Inflammatory macrophage treated with lipopolysaccharide for 4 hours (primary cell): Measurements from ENCODE around the gene TMEM18.
"Not testable (repeated sequence)": the region's sequence is repeated elsewhere in the genome, so short reads cannot be mapped to it uniquely, and the experiment has no call there.

ENCODE experiments used
- DNase-seq: peaks from one replicate; pipeline ENCODE4 v3.0.0-alpha.2; 2020

Gene TMEM18

GRCh38 chr2:677056-677958 lies at the start of gene TMEM18:
TMEM18 (minus strand) TSS chr2:677406; CDS start chr2:677345, 61 bp downstream.
- peak; percentile 99 for DNase-seq

DNA sequence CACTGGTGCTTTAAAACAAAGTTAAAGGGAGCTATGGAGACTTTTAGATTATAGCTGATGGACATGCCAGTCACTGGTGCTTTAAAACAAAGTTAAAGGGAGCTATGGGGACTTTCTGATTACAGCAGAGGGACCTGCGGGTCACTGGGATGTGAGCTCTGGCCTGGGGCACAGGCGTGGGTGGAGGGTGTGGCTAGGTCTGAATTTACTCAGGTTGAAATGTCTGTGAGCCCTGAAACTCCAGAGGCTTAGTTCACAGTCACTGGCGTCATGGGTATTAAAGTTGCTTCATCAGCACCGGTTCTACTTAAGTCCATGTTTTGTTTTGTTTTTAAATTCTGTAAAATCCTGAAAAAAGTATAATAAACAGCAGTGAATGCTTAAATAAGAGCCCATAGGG lies 49.0 kb upstream of the TMEM18 start:
- peak; percentile 15 for DNase-seq

- peak; percentile 45 for DNase-seq
Observed at GRCh38 chr2:725468-725867, 48.3 kb upstream of the TMEM18 start.

- DNase-seq: no peak
Observed at GRCh38 chr2:723761-724160, 46.6 kb upstream of the TMEM18 start.

DNA sequence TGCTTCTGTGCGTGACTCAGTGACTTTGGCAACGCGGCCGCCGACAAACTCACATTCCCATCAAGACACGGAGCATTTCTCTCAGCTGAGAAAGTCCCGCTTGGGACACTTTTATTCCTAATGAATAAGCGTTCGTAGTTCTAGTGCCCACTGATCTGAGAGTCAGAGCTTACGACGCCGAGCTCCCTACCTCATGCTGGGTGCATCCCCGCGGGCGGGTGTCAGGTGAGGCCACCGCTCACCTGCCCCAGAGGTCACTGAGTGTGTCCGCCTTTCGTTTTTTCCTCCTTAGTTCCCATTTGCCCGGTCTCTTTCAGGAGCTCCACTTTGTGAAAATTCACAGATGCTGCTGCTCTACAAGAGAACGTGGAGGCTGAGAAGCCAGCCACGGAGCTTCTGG lies 43.6 kb upstream of the TMEM18 start:
- DNase-seq: no peak

DNA sequence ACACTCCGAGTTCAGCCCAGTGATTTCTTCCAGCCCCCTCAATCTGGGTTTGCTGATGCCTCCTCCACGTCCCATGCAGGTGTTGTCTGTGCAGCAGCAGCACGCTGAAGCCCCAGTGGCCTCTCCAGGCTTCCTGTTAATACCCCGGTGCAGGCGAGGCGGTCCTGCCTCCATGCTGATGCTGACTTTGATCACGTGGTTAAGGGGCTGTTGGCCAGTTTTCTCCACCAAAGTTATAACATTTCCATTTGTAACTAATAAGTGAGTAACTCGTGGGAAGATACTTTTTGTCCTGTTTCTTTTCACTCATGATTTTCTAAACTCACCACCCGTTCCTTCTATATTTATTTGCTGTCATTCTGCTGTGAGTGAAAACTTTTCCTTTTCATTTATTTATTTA lies 42.5 kb upstream of the TMEM18 start:
- DNase-seq: no peak

- no peak for DNase-seq
Observed at GRCh38 chr2:719191-719590, 42.0 kb upstream of the TMEM18 start.

- no peak for DNase-seq
Observed at GRCh38 chr2:717661-718060, 40.5 kb upstream of the TMEM18 start.

DNA sequence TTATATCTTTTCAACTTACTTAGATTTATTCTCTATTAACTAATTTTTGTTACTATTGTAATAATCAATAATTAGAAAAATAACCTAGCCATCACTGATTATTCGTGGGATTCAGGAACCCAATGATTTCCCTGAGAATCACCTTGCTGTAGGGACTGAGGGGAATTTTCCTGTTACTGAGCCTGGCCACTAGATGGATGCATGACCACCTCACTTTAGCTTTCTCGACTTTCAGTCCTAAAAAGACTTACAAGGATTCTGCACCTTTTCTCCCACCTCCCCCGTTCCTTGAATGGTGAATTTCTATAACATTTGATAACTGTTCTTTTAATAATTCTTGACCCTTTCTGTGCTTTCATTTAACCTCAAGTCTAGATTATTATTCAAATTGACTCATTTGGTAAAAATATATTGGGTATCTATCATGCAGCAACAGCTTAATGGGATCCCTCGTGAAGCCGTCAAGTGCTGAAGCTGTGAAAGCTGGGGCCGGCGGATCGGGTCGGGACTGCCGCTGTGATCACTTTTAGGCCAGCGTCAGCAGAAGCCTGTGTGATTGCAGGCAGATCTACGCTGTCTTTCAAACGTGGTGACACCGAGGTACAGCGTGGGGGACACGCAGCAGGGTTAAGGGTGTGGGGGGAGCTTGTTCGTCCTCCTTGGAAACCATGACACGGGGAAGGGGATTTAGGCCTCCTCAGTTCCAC lies 38.8 kb upstream of the TMEM18 start:
- no peak for DNase-seq

GRCh38 chr2:715038-715437 lies 37.8 kb upstream of the TMEM18 start:
- DNase-seq: no peak

GRCh38 chr2:714005-714741 lies 37.0 kb upstream of the TMEM18 start:
- peak; percentile 68 for DNase-seq

DNA sequence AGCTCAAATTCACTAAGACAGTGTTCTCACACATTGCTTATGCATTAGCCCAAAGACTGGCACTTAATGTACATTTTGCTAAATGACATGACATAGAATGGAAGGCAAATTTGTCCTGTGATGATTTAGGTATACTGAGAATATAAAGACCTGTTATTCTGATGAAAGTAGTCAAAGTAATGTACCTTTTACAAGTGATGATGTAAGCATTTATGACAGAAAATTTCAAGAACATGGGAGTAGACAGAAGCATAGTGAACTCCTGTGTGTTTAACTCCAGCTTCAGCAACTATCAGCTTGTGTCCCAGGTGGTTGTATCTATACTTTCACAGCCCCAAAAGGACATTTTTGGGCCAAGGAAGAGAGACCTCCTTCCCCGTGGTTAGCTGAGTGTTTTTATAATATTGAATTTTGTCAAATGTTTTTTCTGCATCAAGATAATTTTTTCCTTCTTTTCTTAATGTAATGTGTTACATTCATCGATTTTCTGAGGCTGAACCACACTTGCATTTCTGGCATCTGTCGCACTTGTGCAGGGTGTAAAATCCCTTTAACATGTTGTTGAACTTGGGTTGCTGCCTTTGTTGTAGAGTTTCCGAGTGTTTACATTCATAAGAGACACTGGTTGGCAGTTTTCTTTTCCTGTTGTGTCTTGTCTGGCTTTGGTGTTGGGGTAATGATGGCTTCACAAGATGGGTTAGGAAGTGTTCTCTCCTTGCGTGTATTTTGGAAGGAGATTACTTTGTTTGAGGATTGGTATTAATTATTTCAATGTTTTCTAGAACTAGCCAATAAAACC lies 33.9 kb upstream of the TMEM18 start:
- DNase-seq: no peak

DNA sequence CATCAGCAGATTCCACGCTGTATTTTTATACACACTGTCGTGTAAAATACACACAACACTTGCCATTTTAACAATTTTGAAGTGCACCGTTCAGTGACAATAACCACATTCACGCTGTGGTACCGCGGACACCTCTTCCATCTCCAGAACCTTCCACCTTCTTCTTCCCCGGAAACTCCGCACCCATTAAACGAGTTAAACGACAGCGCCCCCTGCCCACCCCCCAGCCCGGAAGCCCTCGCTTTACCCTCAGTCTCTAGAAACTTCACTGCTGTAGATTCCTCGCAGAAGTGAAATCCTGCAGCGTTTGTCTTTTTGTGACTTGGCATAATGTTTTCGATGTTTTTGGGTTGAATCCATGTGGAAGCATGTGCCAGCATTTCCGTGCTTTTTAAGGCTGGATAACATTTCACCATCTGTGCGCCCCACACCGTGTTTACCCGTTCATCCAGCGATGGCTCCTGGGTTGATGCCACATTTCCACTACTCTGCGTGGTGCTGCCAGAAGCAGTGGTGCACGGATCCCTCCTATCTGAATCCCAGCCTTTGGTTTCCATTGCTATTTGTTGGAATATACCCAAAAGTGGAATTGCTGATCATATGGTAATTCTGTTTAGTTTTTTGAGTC lies 32.0 kb upstream of the TMEM18 start:
- no peak for DNase-seq

DNA sequence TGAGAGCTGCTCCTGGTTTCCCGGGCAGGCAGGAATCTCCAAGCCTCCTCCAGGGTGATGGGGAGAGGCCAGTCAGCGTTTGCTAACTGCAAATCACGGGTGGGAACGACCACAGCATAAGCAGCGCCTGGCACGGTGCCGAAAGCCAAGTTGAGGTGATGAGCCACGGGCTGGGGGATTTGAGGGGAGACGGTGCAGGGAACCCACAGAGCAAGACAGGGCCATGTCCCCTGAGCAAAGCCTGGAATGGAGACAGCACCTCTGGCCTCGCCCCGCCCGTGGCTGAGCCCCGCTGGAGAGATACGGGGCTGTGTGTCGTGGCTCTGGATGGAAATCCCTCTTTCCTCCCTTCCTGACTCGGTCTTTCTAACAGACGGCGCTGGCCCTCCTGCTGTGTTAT lies 31.5 kb upstream of the TMEM18 start:
- DNase-seq: no peak

DNA sequence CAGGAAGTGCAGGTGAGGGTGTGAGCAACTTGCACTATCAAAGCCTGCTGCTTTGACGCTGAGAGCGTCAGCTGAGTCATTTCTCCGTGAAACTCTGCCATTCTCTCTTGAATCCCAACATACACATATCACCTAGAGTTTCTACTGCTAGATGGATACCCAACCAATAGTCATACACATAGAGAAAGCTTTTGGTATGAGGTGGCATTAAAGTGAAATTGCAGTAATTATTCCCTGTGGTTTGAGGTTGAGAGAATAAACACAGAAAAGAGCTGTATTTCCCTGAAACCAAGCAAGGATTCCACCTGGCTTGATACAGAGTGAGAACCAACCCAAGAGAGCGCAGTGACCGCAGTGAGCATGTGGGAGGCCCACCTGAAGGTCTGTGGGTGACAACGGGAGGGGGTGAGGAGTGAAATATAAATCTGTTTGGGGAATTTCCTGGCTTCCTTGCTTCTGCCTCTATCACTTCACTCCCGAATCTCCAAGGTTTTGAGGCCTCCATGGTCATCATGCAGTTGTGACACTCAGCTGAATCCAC lies 28.8 kb upstream of the TMEM18 start:
- no peak for DNase-seq

GRCh38 chr2:702765-703164 lies 25.6 kb upstream of the TMEM18 start:
- DNase-seq: not testable (repeated sequence)

GRCh38 chr2:696999-697627 lies 19.9 kb upstream of the TMEM18 start:
- DNase-seq: no peak

GRCh38 chr2:696463-696862 lies 19.3 kb upstream of the TMEM18 start:
- peak; percentile 55 for DNase-seq

GRCh38 chr2:694906-695510 lies 17.8 kb upstream of the TMEM18 start:
- no peak for DNase-seq

GRCh38 chr2:694174-694573 lies 17.0 kb upstream of the TMEM18 start:
- no peak for DNase-seq

DNA sequence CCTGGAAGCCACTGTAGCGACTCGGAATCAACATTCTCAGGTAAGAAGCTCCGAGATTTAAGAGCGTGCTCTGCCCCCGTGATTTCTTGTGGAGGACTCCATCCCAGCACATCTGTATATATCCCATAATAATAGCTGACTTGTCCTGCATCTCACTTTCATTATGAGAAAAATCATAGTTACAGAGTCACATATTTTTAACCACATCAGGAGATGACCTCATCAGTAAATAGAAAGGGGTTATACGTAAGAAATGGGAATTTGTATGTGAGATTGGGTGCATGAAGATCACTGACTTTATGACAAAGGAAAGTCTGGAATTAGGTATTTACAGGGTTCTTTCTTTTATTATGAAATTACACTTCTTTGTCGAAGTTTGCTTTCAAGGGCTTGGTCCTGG lies 16.4 kb upstream of the TMEM18 start:
- DNase-seq: no peak
